Lower lobe of right lung (tissue), 2 donors: ENCODE data around the gene SLC66A3. TPM values are rescaled to one million over a fixed set of nuclear protein-coding genes. Genes with fewer than 3 reads are reported as not detected.
A peak's percentile ranks its signal among the peaks of the same experiment; 100 is the strongest.
"Not testable (repeated sequence)": the region's sequence is repeated elsewhere in the genome, so short reads cannot be mapped to it uniquely, and the experiment has no call there.

Experiments
- ATAC-seq, 2 donors: fragments of 200-7000 bp; cut with Tn5 transposase; one replicate each; pipeline ENCODE4 v1.9.1; 2020 to 2022; ENCODE audit warnings: mild to moderate bottlenecking in 2 of 2, moderate library complexity in 2 of 2
- DNase-seq: peaks from one replicate; pipeline ENCODE4 v3.0.0-alpha.2; 2020
- H3K27ac ChIP-seq: fragments of 200-600 bp; one replicate; pipeline ENCODE4 v1.8.0; 2022
- H3K27me3 ChIP-seq: fragments of 200-600 bp; one replicate; pipeline ENCODE4 v1.8.0; 2022; ENCODE audit warnings: low read depth
- H3K36me3 ChIP-seq: fragments of 200-600 bp; one replicate; pipeline ENCODE4 v1.8.0; 2022; ENCODE audit warnings: mild to moderate bottlenecking
- H3K4me1 ChIP-seq: fragments of 200-600 bp; one replicate; pipeline ENCODE4 v1.8.0; 2022
- H3K4me3 ChIP-seq: fragments of 200-600 bp; one replicate; pipeline ENCODE4 v1.8.0; 2022; ENCODE audit warnings: mild to moderate bottlenecking
- H3K9me3 ChIP-seq: fragments of 200-600 bp; one replicate; pipeline ENCODE4 v1.8.0; 2022
- CTCF ChIP-seq: fragments of 200-600 bp; IDR thresholded peaks from one replicate; pipeline ENCODE4 v1.8.0; 2022; ENCODE audit warnings: antibody characterized with exemption, mild to moderate bottlenecking
- intact Hi-C: fragments of 100-400 bp; cut with DNase I; formaldehyde crosslinking; loops from one replicate; pipeline ENCODE4 v1.11.0; 2022
- total RNA-seq: library from RNA; stranded (reverse); fragmentation: NEBNext Ultra II Directional; extraction: Animal tissue kit (Norgen Biotek cat#: 25700); gene quantifications from one replicate; pipeline ENCODE4 v1.2.1, GENCODE V29; 2021
- donor health status: DM: no; HTN: yes; CAD: no; lungs with severe emphysema.

Gene SLC66A3
- total RNA-seq, 1 donor from 2014 or later: 23.8 TPM

GRCh38 chr2:11159574-11160170, 4.4 kb downstream of the SLC66A3 start:
- no peak for DNase-seq
- no peak overlapping the region for H3K27ac ChIP-seq
- peaks cover 12% of the 10 kb centered on the region for H3K36me3 ChIP-seq
- ATAC-seq: no peak
- intact Hi-C loops: no loop called here
- H3K4me1 ChIP-seq: peaks cover 14% of the 10 kb centered on the region
- TF ChIP-seq CTCF: no peak
- no peaks in the 10 kb centered on the region for H3K27me3 ChIP-seq
- no peaks in the 10 kb centered on the region for H3K9me3 ChIP-seq
- no peak overlapping the region for H3K4me3 ChIP-seq

GRCh38 chr2:11160256-11160655, 5.0 kb downstream of the SLC66A3 start:
- no peak for DNase-seq

GRCh38 chr2:11160731-11161455, 5.6 kb downstream of the SLC66A3 start:
- Histone ChIP-seq H3K27me3 (no peaks in the 10 kb centered on the region), H3K27ac (no peak overlapping the region), H3K9me3 (no peaks in the 10 kb centered on the region), H3K36me3 (peaks cover 12% of the 10 kb centered on the region), H3K4me3 (peak overlapping the region; percentile 19), H3K4me1 (peaks cover 11% of the 10 kb centered on the region)
- ATAC-seq (no peak), DNase-seq (no peak)
- intact Hi-C loops: no loop called here
- TF ChIP-seq CTCF: no peak

More at GRCh38 chr2:11160256-11160655, 5.0 kb downstream of the SLC66A3 start:
- Histone ChIP-seq H3K27me3 (no peaks in the 10 kb centered on the region), H3K4me3 (no peak overlapping the region), H3K4me1 (peaks cover 14% of the 10 kb centered on the region), H3K9me3 (no peaks in the 10 kb centered on the region), H3K27ac (no peak overlapping the region), H3K36me3 (peaks cover 12% of the 10 kb centered on the region)
- TF ChIP-seq CTCF: no peak
- intact Hi-C loops: no loop called here
- no peak for ATAC-seq

- DNase-seq (no peak), ATAC-seq (no peak)
- Histone ChIP-seq H3K4me3 (no peak overlapping the region), H3K27ac (no peak overlapping the region), H3K4me1 (peaks cover 3% of the 10 kb centered on the region), H3K36me3 (peaks cover 12% of the 10 kb centered on the region), H3K9me3 (no peaks in the 10 kb centered on the region), H3K27me3 (no peaks in the 10 kb centered on the region)
- no peak for TF ChIP-seq CTCF
- intact Hi-C loops: no loop called here
Observed at GRCh38 chr2:11161747-11162146, 6.5 kb downstream of the SLC66A3 start.

GRCh38 chr2:11163439-11164317, 8.4 kb downstream of the SLC66A3 start:
- peaks cover 12% of the 10 kb centered on the region for H3K36me3 ChIP-seq
- no peak for TF ChIP-seq CTCF
- no peak overlapping the region for H3K27ac ChIP-seq
- ATAC-seq (no peak), DNase-seq (no peak)
- intact Hi-C loops: no loop called here
- H3K27me3 ChIP-seq: no peaks in the 10 kb centered on the region
- no peak overlapping the region for H3K4me3 ChIP-seq
- H3K9me3 ChIP-seq: no peaks in the 10 kb centered on the region
- no peaks in the 10 kb centered on the region for H3K4me1 ChIP-seq

GRCh38 chr2:11165046-11165445, 9.8 kb downstream of the SLC66A3 start:
- DNase-seq, intact Hi-C loops, H3K4me1 ChIP-seq, H3K27me3 ChIP-seq, ATAC-seq, H3K27ac ChIP-seq, H3K9me3 ChIP-seq, H3K4me3 ChIP-seq: not testable (repeated sequence)
- peaks cover 12% of the 10 kb centered on the region for H3K36me3 ChIP-seq
